Measurements from ENCODE around the gene NDUFS8. TPM values are rescaled to one million over a fixed set of nuclear protein-coding genes. Genes with fewer than 3 reads are reported as not detected.
A peak's percentile ranks its signal among the peaks of the same experiment; 100 is the strongest.

The NDUFS8 gene
- total RNA-seq, 4 donors from 2014 or later, result 53.4 to 291 (median 139) TPM

DNA sequence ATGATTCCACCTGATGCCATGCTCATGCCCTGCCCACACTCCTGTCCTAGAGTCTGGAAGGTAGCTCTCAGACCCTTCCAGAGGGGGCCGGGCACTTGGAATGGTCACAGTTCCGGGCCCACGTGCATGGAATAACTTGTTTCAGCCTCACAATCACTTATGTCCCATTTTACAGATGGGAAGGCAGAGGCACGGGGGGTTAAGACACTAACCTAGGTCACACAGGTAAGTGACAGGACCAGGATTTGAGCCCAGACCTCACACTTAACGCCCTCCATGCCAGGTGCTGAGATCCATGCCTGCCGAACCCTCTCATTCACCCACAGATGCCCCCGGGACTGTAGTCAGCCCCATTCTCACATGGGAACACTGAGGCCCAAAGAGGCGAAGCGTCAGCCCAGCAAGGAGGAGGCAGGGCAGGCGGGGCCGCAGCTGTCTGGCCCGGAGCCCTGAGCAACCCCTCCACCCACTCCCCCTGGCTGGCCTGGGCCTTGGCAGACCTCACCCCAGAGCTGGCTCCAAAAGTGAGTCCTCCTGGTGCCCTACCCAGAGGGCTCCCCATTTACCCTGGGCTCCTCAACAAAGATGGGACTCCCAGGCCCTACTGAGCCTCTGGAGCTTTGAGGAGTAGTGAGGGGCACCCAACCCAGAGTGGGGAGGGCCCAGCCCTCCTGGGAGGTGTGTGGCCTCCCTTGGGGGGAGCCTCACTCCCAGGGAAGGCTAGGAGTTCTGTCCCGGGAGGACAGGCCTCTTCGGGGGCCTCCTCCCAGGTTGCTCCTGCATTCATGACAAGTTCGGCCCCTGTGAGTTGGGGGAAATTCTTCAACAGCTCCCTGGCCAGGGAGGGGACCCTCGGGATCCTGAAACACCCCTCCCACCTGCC, 22.7 kb upstream of the NDUFS8 start:
- DNase-seq, result no peak
- H3K4me1 ChIP-seq, result no peaks in the 10 kb centered on the region
- no peaks in the 10 kb centered on the region for H3K27me3 ChIP-seq
- TF ChIP-seq POLR2A (IDR thresholded peaks at IDR 0.05) (no peak), CTCF (IDR thresholded peaks at IDR 0.05) (no peak)
- no peaks in the 10 kb centered on the region for H3K9me3 ChIP-seq
- no peak overlapping the region for H3K4me3 ChIP-seq
- no peak overlapping the region for H3K27ac ChIP-seq
- intact Hi-C loops (cut with DNase I; ENCODE audit: low total_unique reads), result no loop called here
- H3K36me3 ChIP-seq, result no peaks in the 10 kb centered on the region

DNA sequence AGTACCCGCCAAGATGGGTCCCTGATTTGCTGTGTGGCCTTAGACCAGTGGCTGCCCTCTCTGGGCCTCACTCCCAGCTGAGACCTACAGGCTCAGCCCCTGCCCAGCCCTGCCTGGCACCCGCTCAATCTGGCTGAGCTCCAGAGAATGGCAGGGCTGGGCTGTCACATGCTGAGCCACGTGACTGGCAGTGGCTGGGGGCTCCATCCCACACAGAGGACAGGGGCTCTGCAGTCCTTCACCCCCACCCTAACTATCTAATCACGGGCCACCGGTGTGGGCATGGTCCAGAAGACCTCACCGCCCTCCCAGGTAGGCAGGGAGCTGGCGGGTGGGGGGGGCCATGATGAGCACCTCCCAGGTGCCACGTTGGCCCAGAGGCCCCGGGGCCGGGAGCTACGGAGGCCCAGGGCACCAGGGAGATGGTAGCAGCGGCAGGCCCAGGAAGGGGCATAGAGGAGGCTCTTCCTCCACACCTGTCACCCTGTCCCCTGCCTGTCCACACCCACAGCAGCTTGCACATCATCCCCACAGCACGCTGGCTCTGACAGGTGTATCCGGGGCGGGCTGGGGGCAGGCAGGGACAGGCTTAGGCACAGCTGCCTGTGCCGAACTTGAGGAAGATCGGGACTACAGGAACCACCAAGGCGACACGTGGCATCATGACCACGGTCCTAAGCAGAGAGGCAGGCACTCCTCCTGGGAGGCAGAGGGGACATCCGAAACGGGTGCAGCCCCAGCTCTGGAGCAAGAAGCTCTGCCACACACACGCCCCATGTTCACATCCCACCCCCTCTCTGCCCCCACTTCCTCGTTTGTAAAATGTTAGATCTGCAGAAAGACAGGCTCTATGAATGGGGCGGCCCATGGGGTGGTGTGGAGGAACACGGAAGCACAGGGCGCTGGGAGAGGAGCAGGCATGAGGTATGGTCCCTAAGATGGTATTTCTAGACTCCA, 21.8 kb upstream of the NDUFS8 start:
- H3K9me3 ChIP-seq, result no peaks in the 10 kb centered on the region
- H3K27me3 ChIP-seq, result no peaks in the 10 kb centered on the region
- H3K27ac ChIP-seq, result peak overlapping the region in 1 of 2 donors; percentile 70
- TF ChIP-seq CTCF (IDR thresholded peaks at IDR 0.05), result no peak
- TF ChIP-seq POLR2A (IDR thresholded peaks at IDR 0.05), result no peak
- H3K36me3 ChIP-seq, result no peaks in the 10 kb centered on the region
- no peak overlapping the region for H3K4me3 ChIP-seq
- H3K4me1 ChIP-seq, result no peaks in the 10 kb centered on the region
- no peak for DNase-seq
- intact Hi-C loops (cut with DNase I; ENCODE audit: low total_unique reads), result no loop called here

- no peak for TF ChIP-seq POLR2A (IDR thresholded peaks at IDR 0.05)
- TF ChIP-seq CTCF (IDR thresholded peaks at IDR 0.05), result peak in 1 of 4 experiments; percentile 19
- Histone ChIP-seq H3K36me3 (no peaks in the 10 kb centered on the region), H3K4me3 (no peak overlapping the region), H3K9me3 (no peaks in the 10 kb centered on the region), H3K27me3 (no peaks in the 10 kb centered on the region), H3K27ac (peak overlapping the region; percentile 70 to 80), H3K4me1 (peaks cover 0 to 3% of the 10 kb centered on the region in 2 donors)
- intact Hi-C loops (cut with DNase I; ENCODE audit: low total_unique reads), result no loop called here
- DNase-seq, result no peak
Measured at GRCh38 chr11:68009391-68010089, 20.9 kb upstream of the NDUFS8 start.

DNA sequence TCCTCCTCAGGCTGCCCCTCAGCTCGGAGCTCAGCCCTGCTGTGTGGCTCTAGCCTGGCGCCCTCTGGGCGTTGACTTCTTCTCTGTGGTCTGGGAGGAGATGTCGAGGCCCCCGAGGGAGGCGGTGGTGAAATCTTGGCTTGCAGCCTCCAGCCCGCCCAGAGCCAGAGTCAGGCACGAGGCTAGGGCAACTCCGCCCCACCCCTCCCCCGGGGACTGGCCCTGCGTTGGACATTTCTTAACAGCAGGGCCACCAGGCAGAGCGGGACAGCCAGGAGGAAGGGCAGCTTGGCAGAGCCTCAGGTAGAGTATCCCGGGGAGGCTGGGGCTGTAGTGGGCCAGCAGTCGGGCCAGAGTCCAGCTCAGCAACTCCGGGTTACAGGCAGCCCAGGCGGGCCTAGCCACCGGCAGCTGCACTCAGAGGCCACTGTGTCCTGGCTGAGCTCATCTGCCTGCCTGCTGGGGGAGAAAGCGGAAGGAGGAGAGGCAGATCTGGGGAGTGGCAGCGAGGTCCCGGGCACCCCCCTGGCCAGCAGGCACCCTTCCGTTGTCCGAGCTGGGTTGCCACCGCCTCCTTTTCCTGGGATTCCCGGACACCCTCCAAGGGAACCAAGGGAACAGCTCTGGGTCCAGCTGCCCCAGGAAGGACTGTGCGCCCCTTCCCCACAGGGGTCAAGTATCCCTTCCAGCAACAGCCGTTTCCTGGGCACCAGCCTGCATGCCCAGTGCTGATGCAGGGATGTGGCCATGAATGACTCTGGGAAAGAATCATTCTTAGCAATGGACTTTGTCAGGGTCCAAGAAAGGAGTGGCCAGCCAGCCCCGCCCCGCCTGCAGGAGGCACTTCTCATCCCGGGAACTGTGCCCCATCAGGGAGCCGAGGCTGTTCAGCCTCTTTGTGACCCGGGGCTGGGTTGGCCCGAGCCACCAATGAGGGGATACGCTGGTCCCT, 20.1 kb upstream of the NDUFS8 start, which contains the start of gene ALDH3B1:
Gene ALDH3B1 (plus strand): TSS at position 238 of the 952 bp plus-strand sequence. CDS start 4,971 bp downstream, outside the sequence.
- no peaks in the 10 kb centered on the region for H3K27me3 ChIP-seq
- peak; percentile 84 for DNase-seq
- H3K4me1 ChIP-seq, result peaks cover 0 to 4% of the 10 kb centered on the region in 2 donors
- TF ChIP-seq POLR2A (IDR thresholded peaks at IDR 0.05) (peak in 1 of 2 donors; percentile 43), CTCF (IDR thresholded peaks at IDR 0.05) (no peak)
- H3K27ac ChIP-seq, result peak within 1 kb of the TSS; percentile 70 to 80
- intact Hi-C loops (cut with DNase I; ENCODE audit: low total_unique reads), result no loop called here
- no peaks in the 10 kb centered on the region for H3K9me3 ChIP-seq
- H3K4me3 ChIP-seq, result peak within 1 kb of the TSS; percentile 12 to 31
- no peaks in the 10 kb centered on the region for H3K36me3 ChIP-seq

Data from uterus (tissue), 4 donors.